ENCODE data around the gene NUP214. TPM values are rescaled to one million over a fixed set of nuclear protein-coding genes. Genes with fewer than 3 reads are reported as not detected.

Gene NUP214
- total and polyA plus RNA-seq, 2 of the 8 experiments (the other 6 are each of a cell fraction or from before 2014, with no cell fraction given), result 28.6 to 50.2 TPM

DNA sequence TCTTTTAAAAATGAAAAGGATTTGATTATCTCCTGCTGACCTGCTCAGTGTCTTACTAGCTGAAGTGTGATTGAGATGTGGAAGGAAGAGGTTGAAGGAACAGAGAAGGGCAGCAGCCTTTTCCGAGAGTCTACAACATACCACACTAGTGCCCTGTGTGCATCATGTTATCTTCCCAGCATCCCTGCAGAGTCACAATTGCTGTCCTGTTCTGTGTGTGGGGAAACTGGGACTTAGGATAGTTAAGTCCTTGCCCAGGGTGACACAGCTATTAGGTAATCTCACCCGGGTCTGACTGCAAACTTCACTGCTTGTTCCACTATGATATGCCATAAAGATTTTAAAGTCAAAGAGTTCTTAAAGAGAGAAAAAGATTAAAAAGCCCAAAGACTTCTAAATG lies 95.1 kb downstream of the NUP214 start:
- H4K91ac ChIP-seq (replicated peaks; ENCODE audit: insufficient read length, low read length), result no peak overlapping the region
- no peak overlapping the region for H3K9ac ChIP-seq (replicated peaks in 1 of 4; ENCODE audit: extremely low read depth in 1 of 4, low read depth in 3 of 4, low read length in 3 of 4)
- no peak overlapping the region for H2BK120ac ChIP-seq (replicated peaks; ENCODE audit: low read depth, low read length)
- no peak overlapping the region for H2BK12ac ChIP-seq (ENCODE audit: low read depth, low read length)
- no peaks in the 10 kb centered on the region for H3K9me3 ChIP-seq (ENCODE audit: insufficient read depth in 2 of 2, low read depth in 1 of 2, low read length in 1 of 2)
- H3K23me2 ChIP-seq (ENCODE audit: low read depth, low read length), result no peaks in the 10 kb centered on the region
- H4K5ac ChIP-seq (ENCODE audit: insufficient read length, low read depth, low read length), result no peak overlapping the region
- H3K4me3 ChIP-seq (ENCODE audit: extremely low read depth in 1 of 4, insufficient read depth in 2 of 4, low read depth in 3 of 4, low read length in 4 of 4), result no peak overlapping the region
- no peak overlapping the region for H3K4ac ChIP-seq (replicated peaks; ENCODE audit: insufficient read length, low read depth, low read length)
- H3K36me3 ChIP-seq (ENCODE audit: control insufficient read depth in 2 of 4, insufficient read depth in 4 of 4, low read length in 3 of 4), result peaks cover 0 to 3% (median 1%) of the 10 kb centered on the region in 4 experiments; a peak in 2 of 8 replicates
- no peak overlapping the region for H3K56ac ChIP-seq (replicated peaks; ENCODE audit: insufficient read length, low read depth, low read length)
- H3K27me3 ChIP-seq (replicated peaks in 1 of 4; ENCODE audit: control insufficient read depth in 3 of 4, extremely low read depth in 1 of 4, insufficient read depth in 3 of 4, low read length in 3 of 4), result no peaks in the 10 kb centered on the region
- peaks cover 0 to 3% (median 1%) of the 10 kb centered on the region in 4 experiments; a peak in 3 of 7 replicates for H3K4me1 ChIP-seq (replicated peaks in 1 of 4; ENCODE audit: control insufficient read depth in 3 of 4, insufficient read depth in 4 of 4, low read length in 3 of 4)
- H3K4me2 ChIP-seq (ENCODE audit: insufficient read depth in 1 of 2, low read depth in 2 of 2, low read length in 2 of 2), result peak overlapping the region in 1 of 2 experiments; percentile 3; a peak in 1 of 4 replicates
- H3K79me2 ChIP-seq (ENCODE audit: control insufficient read depth in 1 of 2, insufficient read depth in 2 of 2, low read length in 2 of 2), result no peaks in the 10 kb centered on the region
- no peak overlapping the region for H2AK5ac ChIP-seq (ENCODE audit: low read depth, low read length)
- POLR2A ChIA-PET (ENCODE audit: partially characterized antibody), result interaction anchor here (1.3 kb wide), 1 partner anchor 15 kb away, joined by 4 read pairs; no protein-coding TSS in a partner anchor
- H2BK20ac ChIP-seq (ENCODE audit: low read length), result no peak overlapping the region
- WGBS, 2 experiments (ENCODE audit: extremely low coverage in 1 of 2, insufficient coverage in 1 of 2, insufficient read length in 1 of 2, insufficient replicate concordance in 2 of 2, low coverage in 1 of 2, low lambda C conversion rate in 2 of 2, missing lambda C conversion rate in 1 of 2), result 80% methylated on average over 2 of the region's 2 CpGs; no CpG with 5 or more reads in 1 of the 2 experiments
- no peak overlapping the region for H2AFZ ChIP-seq (ENCODE audit: low read length)
- no peak overlapping the region for H2BK5ac ChIP-seq (ENCODE audit: low read depth, low read length)
- DNase-seq (ENCODE audit: low read depth in 1 of 2, low spot score in 2 of 2), result no peak
- H3K14ac ChIP-seq (ENCODE audit: insufficient read length), result no peak overlapping the region
- no peaks in the 10 kb centered on the region for H3K79me1 ChIP-seq (ENCODE audit: low read depth, low read length)
- H4K8ac ChIP-seq (ENCODE audit: extremely low read depth, insufficient read depth, low read length), result no peak overlapping the region
- FAIRE-seq, result no peak
- no peak overlapping the region for H2BK15ac ChIP-seq (ENCODE audit: low read length)
- CTCF ChIA-PET (ENCODE audit: partially characterized antibody), result interaction anchor here (0.7 to 2.2 kb wide), 4 partner anchors 32 to 117 kb away, joined by 3 to 14 read pairs (median 4); no protein-coding TSS in a partner anchor
- H3K18ac ChIP-seq (ENCODE audit: extremely low read depth, low read length), result no peak overlapping the region
- H3K27ac ChIP-seq (ENCODE audit: low read depth, low read length), result no peak overlapping the region
- H3K23ac ChIP-seq (ENCODE audit: insufficient read length), result no peak overlapping the region
- H4K20me1 ChIP-seq (replicated peaks in 1 of 2; ENCODE audit: control insufficient read depth in 1 of 2, insufficient read depth in 2 of 2, low read length in 2 of 2), result no peaks in the 10 kb centered on the region
- TF ChIP-seq, protein P1, sequence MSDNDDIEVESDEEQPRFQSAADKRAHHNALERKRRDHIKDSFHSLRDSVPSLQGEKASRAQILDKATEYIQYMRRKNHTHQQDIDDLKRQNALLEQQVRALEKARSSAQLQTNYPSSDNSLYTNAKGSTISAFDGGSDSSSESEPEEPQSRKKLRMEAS (IDR thresholded peaks at IDR 0.05), result no peak
- TF ChIP-seq HDAC2 (IDR thresholded peaks at IDR 0.05; ENCODE audit: borderline replicate concordance in 1 of 2, low read depth in 2 of 2, low read length in 2 of 2) (no peak), CTBP2 (IDR thresholded peaks at IDR 0.05; ENCODE audit: borderline replicate concordance, insufficient read depth, insufficient read length, low read length) (no peak), JUN (IDR thresholded peaks at IDR 0.05; ENCODE audit: low read depth, low read length) (no peak), GTF2F1 (IDR thresholded peaks at IDR 0.05; ENCODE audit: borderline replicate concordance, low read depth, low read length) (no peak), CHD1 (IDR thresholded peaks at IDR 0.05; ENCODE audit: low read depth, low read length) (no peak), EZH2 (IDR thresholded peaks at IDR 0.05; ENCODE audit: low read depth, low read length, severe bottlenecking) (no peak), SP2 (IDR thresholded peaks at IDR 0.05; ENCODE audit: low read length) (no peak), RBBP5 (IDR thresholded peaks at IDR 0.05; ENCODE audit: borderline replicate concordance, low read depth, low read length) (no peak), BACH1 (IDR thresholded peaks at IDR 0.05; ENCODE audit: low read length) (no peak)

Measured in H1 (cell line).